Renal pelvis (tissue), 4 donors: ENCODE data around the gene FURIN. TPM values are rescaled to one million over a fixed set of nuclear protein-coding genes. Genes with fewer than 3 reads are reported as not detected.
"Not testable (repeated sequence)": the region's sequence is repeated elsewhere in the genome, so short reads cannot be mapped to it uniquely, and the experiment has no call there.

ENCODE experiments used
- DNase-seq: peaks from one replicate; pipeline ENCODE4 v3.0.0-alpha.2; 2013
- polyA plus RNA-seq, 3 donors: library from polyadenylated mRNA; unstranded; fragments of 120-200 nt; gene quantifications; one replicate each; pipeline ENCODE4 v1.2.1, GENCODE V29; 2013; ENCODE audit not compliant: insufficient read length in 3 of 3

Gene FURIN
- polyA plus RNA-seq, 3 donors: 43.6 to 54.6 (median 50.6) TPM

DNA sequence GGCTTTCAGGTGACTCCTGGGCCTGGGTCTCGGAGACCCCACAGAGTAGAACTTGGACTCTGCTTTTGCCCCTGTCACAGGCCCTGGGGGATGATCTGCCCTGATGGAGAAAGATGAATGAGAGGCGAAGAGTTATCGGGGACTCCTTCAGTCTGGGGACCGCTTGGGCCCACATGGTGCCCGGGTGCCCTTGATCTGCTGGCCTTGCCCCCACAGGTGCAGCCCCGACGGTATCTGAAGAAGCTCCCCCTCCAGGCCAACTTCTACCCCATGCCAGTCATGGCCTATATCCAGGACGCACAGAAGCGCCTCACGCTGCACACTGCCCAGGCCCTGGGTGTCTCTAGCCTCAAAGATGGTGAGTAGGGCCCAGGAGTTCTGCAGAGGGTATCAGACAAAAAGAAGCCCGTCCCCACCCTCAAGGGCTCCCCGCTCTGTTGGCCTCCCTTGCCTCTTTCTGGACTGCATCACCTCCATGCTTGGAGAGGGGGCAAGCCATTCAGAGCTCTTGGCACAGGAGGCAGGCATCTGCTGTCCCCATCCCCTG, 45.1 kb downstream of the FURIN start:
- no peak for DNase-seq

DNA sequence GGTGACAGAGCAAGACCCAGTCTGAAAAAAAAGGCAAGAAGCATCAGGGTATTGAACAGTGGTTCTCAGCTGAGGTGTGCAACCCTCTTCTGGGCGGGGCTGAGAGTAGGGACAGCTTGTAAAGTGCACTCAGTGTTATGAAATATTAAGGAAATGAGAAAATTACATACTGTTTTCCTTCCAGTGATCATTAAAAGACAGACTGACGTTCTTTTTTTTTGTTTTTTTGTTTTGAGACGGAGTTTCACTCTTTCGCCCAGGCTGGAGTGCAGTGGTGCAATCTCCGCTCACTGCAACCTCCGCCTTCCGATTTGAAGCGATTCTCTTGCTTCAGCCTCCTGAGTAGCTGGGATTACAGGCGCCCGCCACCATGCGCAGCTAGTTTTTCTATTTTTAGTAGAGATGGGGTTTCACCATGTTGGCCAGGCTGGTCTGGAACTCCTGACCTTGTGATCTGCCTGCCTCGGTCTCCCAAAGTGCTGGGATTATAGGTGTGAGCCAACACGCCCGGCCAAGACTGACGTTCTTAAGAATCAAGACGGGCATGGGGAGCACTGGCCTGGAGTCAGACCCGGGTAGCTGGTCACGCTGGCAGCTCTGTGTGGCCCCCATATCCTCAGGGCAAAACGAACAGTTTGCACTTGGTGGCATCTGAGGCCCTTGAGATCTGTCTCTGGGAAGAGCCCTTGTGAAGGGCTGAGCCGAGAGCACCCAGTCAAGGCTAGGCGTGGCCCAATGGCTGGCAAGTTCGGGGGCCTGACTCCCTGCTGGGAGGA, 46.1 kb downstream of the FURIN start:
- no peak for DNase-seq

DNA sequence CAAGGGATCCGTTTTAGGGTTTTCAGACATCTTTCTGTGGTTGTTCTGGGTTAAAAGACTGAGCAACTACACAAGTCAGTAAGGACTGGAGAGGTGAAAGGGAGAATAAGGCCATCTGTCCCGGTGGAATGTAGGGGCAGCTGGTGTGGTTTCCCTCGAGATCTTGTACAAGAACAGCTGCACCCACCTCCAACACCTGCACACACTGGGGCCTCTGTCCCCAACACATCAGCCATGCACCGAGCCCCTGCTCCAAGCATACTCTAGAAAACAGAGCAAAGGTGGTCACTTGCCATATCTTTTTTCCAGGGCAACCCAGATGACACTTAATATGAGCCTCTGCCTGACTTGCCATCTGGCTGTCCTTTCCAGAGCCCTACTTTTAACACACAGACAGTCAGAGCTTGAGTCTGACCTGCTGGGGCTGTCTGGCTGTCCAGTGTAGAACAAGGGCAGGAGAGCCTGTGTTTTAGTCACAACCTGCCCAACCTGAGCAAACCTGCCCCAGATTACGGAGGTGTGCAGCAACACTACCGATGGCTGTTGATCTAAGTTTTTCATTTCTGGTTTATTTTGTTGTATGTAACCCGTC, 46.9 kb downstream of the FURIN start:
- no peak for DNase-seq

DNA sequence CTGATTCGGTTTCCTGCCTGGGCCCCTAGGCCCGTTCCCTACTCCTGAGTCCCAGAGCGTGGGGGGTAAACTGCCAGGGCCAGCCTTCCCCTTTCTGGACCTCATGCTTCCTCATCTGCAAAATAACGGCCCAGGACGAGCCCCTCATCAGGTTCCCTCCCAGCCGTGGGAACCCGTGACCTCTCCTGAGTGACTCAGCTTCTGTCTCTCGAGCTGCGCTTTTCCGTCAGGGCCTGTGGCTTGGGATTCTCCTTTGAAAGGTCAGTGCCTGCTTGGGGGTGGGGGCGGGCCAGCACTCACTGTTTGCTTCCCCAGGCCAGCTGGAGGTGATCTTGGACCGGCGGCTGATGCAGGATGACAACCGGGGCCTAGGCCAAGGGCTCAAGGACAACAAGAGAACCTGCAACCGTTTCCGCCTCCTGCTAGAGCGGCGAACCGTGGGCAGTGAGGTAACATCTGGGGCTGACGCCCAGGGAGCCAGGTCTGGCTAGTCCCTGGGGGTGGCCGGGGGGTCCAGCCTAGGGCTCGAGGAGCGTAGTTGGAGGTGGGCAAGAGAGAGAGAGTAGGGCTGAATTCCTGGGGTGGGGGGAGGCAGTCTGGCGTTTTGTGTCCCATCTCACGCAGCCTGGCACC, 47.5 kb downstream of the FURIN start:
- DNase-seq: no peak

- no peak for DNase-seq
These were observed 48.1 kb downstream of the FURIN start for GRCh38 chr15:90916461-90916860.

GRCh38 chr15:90917569-90917968, 49.2 kb downstream of the FURIN start:
- DNase-seq: no peak

DNA sequence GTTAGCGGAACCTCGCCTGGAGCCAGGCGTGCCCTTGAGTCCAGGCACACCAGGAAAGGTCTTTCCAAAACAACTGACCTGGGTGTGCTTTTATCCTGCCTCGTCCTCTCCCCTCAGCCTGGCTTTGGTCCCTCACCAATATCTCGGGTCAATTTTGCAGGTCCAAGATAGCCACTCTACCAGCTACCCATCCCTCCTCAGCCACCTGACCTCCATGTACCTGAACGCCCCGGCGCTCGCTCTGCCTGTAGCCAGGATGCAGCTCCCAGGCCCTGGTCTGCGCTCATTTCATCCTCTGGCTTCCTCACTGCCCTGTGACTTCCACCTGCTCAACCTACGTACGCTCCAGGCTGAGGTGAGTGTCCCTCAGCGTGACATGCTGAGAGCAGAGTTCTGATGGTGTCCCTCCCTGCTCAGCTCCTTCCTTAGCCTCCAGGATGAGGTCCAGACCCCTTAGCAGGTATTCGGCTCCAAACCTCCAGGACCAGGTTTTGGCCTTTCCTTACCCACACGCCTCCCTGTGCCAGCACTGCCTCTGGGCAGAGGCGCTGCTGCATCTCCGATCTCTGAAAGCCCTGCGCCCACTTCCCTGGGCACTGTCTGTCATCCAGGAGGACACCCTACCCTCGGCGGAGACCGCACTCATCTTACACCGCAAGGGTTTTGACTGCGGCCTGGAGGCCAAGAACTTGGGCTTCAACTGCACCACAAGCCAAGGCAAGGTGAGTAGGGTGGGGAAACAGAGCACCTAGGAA, 49.8 kb downstream of the FURIN start:
- DNase-seq: no peak

GRCh38 chr15:90918835-90919234, 50.4 kb downstream of the FURIN start:
- no peak for DNase-seq

GRCh38 chr15:90921887-90922286, 53.5 kb downstream of the FURIN start:
- no peak for DNase-seq

DNA sequence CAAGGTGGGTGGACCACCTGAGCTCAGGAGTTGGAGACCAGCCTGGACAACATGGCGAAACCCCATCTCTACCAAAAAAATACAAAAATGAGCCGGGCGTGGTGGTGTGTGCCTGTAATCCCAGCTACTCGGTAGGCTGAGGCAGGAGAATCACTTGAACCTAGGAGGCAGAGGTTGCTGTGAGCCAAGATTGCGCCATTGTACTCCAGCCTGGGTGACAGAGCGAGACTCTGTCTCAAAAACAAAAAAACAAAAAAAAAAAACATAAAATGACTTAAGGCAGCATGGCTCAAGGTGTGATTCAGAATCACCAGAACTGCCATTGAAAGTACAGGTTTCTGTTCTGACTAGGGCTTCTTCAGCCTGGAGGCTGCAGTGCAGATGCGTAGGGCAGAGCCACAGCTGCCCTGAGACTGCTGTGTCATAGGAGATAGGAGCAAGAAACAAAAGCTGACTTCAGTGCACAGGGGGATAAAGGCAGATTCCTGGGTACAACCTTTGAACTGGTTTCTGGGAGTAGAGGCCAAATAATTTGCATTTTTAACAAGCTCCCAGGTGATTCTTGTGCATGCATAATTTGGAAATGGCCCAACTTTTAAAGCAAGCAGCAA, 54.4 kb downstream of the FURIN start:
- DNase-seq: not testable (repeated sequence)

- no peak for DNase-seq
These were observed 56.0 kb downstream of the FURIN start for GRCh38 chr15:90924375-90924774.

- not testable (repeated sequence) for DNase-seq
These were observed 58.4 kb downstream of the FURIN start for GRCh38 chr15:90926766-90927165.

GRCh38 chr15:90928106-90928505, 59.7 kb downstream of the FURIN start:
- DNase-seq: not testable (repeated sequence)

- DNase-seq: no peak
These were observed 61.0 kb downstream of the FURIN start for GRCh38 chr15:90929246-90930019.

- no peak for DNase-seq
These were observed 62.6 kb downstream of the FURIN start for GRCh38 chr15:90930861-90931574.

DNA sequence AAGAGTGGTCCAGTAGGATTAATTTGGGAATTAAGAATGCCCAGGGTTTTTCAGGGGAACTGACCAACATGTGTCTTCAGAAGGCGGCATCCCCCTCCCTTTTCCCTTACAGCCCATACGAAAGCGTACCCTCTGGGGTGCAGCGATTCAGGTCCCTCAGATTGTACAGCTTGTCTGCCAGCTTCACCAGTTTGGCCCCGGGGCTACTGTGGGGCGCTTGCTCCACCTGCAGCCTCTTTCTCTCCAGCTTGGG, 63.1 kb downstream of the FURIN start:
- DNase-seq: no peak

DNA sequence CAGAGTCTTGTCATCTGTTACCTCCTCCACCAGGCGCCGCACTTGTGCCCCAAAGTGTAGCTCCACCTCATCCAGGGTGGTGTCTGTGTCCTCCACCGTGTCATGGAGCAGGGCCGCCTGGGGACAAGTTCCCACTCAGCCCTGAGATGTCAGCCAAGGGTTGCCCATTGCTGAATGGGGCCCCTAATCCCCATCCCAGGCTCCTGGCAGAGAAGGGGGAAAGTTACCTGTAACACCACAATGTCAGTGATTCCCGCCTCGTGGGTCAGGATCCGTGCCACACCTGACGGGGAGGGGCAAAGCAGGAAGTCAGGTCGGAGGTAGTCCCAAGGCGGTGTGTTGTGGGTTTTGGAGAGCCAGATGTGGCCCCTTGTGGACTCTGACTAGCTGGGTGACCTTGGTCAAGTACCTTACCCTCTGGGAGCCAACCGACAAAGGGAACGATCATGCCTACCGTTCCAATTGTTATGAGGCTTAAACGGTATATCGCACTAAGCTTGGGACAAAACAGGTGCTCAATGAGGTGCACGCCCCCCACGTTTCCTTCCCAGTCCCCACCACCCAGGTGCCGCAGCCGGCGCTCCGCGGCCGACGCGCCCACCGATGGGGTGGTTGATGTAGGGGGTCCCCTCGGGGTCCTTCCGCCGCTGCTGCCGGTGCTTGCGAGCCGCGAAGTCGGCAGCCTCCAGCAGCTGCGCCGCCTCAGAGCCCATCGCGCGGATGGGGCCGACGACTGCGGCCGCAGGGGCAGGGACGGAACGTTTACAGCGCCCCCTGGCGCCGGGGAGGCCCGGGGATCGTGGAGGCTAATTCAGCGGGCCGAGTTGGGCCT, 63.7 kb downstream of the FURIN start, which contains the start of gene HDDC3:
TSS of gene HDDC3 (minus strand) at position 722 of the 832 bp plus-strand sequence. CDS start at position 713, 9 bp downstream.
- DNase-seq: peak; percentile 81

DNA sequence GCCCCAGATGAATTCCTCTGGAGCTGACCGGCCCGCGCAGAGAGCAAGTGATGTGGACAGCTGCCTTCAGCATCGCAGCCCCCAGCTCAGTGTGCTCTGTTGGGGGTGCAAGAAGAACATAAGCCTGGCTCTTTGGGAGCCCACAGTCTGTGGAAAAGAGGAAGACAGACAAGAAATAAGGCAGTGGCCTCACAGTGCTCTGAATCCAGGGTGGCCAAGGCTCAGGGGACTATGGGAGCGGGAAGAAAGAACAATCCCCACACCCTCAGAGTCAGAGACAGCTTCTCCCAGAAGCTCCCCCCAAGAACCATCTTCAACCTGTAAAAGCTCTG, 64.2 kb downstream of the FURIN start:
- no peak for DNase-seq
